AG10803 (cell line): Measurements from ENCODE around the gene ZNF398.
"Not testable (repeated sequence)": the region's sequence is repeated elsewhere in the genome, so short reads cannot be mapped to it uniquely, and the experiment has no call there.

Experiments used
- DNase-seq: peaks from one replicate; pipeline ENCODE4 v3.0.0; 2010; ENCODE audit warnings: low read depth
- H3K4me3 ChIP-seq: 2 replicates; pipeline ENCODE4 v1.5.1; 2011; ENCODE audit warnings: mild to moderate bottlenecking, low read length, control low read depth
- TF ChIP-seq, protein P1 (sequence below): conservative IDR thresholded peaks from 2 replicates; pipeline ENCODE4 v1.5.1; 2011; ENCODE audit warnings: mild to moderate bottlenecking, low read length, control low read depth, inconsistent platforms

The ZNF398 gene

DNA sequence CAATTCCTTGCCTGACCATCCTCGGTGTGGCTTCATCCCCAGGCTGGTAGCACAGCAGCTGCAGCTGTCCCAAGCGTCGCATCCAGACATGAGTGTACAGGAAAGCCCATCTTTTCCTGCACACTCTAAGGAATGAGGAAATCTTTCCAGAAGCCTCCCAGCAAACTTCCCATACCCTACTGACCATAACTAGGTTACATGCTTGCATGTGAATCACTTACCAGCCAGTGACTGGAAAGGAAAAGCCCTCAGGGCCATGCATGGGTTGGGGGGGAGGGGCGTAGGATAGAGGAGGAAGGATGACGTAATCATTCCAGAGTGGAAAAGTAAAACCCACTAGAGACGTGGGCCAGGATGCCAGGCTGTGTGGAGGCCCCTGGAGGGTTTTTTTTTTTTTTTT lies 73.3 kb downstream of the ZNF398 start:
- TF ChIP-seq, protein P1, sequence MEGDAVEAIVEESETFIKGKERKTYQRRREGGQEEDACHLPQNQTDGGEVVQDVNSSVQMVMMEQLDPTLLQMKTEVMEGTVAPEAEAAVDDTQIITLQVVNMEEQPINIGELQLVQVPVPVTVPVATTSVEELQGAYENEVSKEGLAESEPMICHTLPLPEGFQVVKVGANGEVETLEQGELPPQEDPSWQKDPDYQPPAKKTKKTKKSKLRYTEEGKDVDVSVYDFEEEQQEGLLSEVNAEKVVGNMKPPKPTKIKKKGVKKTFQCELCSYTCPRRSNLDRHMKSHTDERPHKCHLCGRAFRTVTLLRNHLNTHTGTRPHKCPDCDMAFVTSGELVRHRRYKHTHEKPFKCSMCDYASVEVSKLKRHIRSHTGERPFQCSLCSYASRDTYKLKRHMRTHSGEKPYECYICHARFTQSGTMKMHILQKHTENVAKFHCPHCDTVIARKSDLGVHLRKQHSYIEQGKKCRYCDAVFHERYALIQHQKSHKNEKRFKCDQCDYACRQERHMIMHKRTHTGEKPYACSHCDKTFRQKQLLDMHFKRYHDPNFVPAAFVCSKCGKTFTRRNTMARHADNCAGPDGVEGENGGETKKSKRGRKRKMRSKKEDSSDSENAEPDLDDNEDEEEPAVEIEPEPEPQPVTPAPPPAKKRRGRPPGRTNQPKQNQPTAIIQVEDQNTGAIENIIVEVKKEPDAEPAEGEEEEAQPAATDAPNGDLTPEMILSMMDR = no peak
- peak; percentile 76 for DNase-seq
- no peak overlapping the region for H3K4me3 ChIP-seq

DNA sequence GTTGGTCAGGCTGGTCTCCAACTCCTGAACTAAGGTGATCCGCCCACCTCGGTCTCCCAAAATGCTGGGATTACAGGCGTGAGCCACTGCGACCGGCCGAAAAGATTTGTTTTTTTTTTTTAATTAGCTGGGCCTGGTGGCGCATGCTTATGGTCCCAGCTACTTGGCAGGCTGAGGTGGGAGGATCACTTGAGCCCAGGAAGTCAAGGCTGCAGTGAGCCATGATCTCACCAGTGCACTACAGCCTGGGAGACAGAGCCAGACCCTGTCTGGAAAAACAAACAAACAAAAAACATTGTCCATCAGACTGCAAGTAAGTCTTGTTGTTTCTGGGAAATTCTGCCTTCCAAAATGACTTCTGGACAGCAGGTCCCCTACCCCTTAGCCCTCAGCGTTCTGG lies 75.9 kb downstream of the ZNF398 start:
- DNase-seq = no peak

DNA sequence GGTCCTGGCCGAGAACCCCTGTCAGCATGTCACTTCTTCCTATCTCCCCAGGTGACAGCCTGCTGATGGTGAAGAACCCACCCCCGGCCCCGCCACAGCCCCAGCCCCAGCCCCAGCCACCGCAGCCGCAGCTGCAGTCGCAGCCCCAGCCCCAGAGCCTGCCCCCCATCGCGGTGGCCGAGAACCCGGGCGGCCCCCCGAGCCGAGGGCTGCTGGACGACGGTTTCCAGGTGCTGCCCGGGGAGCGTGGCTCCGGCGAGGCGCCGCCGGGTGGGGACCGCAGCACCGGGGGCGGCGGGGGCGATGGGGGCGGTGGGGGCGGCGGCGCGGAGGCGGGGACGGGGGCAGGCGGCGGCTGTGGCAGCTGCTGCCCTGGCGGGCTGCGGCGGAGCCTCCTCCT lies 76.5 kb downstream of the ZNF398 start:
- TF ChIP-seq, protein P1 = no peak
- H3K4me3 ChIP-seq = no peak overlapping the region
- DNase-seq = no peak

More for the DNA sequence above, 75.9 kb downstream of the ZNF398 start:
- no peak overlapping the region for H3K4me3 ChIP-seq
- TF ChIP-seq, protein P1 = no peak

DNA sequence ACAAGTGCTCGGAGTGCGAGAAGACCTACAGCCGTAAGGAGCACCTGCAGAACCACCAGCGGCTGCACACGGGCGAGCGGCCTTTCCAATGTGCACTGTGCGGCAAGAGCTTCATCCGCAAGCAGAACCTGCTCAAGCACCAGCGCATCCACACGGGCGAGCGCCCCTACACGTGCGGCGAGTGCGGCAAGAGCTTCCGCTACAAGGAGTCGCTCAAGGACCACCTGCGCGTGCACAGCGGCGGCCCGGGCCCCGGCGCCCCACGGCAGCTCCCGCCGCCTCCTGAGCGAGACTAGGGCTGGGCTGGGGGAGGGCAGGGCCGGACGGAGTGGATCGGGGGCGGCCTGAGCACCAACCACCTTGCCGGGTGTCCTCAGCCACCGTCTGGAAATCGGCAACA lies 77.1 kb downstream of the ZNF398 start:
- no peak overlapping the region for H3K4me3 ChIP-seq
- DNase-seq = no peak
- TF ChIP-seq, protein P1 = no peak

DNA sequence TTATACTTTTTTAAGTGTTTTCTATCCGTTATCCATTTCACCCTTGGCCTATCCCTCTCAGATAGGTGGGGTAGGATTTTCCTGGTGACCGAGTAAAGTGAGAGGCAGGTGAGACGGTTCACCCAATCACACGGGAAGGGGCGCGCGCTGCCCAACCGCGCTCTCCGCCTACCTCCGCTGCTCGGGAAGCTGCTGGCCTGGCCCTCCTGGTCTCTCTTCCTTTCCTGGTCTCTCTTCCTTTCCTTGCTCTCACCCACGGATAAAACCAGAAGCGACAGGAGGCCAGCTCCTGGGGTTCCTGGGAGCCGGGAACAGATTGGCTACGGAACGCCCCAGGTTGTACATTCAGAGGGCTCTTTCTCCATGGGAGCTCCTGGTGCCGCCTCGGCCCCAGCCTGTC lies 77.9 kb downstream of the ZNF398 start:
- no peak for DNase-seq

DNA sequence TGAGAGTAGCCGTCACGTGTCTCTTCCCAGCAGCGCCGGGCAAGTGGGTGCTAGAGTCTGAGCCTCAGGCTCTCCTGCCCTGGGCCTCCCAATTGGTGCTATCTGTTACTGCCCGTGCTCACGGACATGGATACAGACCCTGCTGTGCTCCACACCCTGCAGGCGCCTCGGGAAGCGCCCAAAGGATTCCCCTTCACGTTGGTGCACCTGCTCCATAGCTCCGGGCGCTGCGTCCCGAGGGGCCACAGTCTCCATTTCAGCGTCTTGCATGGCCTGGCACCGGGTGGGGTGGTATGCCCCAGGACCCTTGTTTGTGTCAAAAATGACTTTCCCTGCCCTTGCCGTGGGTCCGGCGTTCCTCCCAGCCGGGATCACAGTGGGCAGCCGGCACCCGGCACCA lies 78.4 kb downstream of the ZNF398 start:
- no peak for DNase-seq
- no peak overlapping the region for H3K4me3 ChIP-seq
- TF ChIP-seq, protein P1 = no peak

More for the DNA sequence above, 77.9 kb downstream of the ZNF398 start:
- TF ChIP-seq, protein P1 = no peak
- no peak overlapping the region for H3K4me3 ChIP-seq

DNA sequence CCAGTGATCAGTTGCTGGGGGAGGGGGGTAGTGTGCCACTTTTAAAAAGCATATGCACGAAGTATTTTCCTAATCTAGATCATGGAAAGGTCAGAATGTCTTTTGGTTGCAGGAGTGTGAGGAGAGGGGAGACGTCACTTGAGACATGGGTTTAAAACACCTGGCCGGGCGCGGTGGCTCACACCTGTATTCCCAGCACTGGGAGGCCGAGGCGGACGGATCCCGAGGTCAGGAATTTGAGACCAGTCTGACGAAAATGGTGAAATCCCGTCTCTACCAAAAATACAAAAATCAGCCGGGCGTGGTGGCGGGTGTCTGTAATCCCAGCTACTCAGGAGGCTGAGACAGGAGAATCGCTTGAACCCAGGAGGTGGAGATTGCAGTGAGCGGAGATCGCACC lies 79.1 kb downstream of the ZNF398 start:
- H3K4me3 ChIP-seq = not testable (repeated sequence)

More for the DNA sequence above, 79.1 kb downstream of the ZNF398 start:
- not testable (repeated sequence) for DNase-seq
